GM12891 (cell line): ENCODE data around the gene FGGY.

Experiments
- DNase-seq: peaks from one replicate; pipeline ENCODE4 v3.0.0; 2011; ENCODE audit warnings: low spot score; ENCODE audit not compliant: insufficient read length
- FAIRE-seq: peaks from 2 replicates; lab custom pipeline; 2011; peaks lifted over from hg19 to GRCh38; lab: Jason Lieb, UNC
- PAX5 ChIP-seq: IDR thresholded peaks from 2 replicates; pipeline ENCODE4 v1.6.1; 2011; ENCODE audit warnings: low read length, moderate library complexity, mild to moderate bottlenecking; ENCODE audit not compliant: insufficient read depth, severe bottlenecking
- POLR2A ChIP-seq: IDR thresholded peaks from 2 replicates; pipeline ENCODE4 v1.6.1; 2011; ENCODE audit warnings: low read depth, low read length, control low read depth
- POLR2AphosphoS5 ChIP-seq: IDR thresholded peaks from 2 replicates; pipeline ENCODE4 v1.6.1; 2011; ENCODE audit warnings: low read depth, low read length, control low read depth
- POU2F2 ChIP-seq: IDR thresholded peaks from 2 replicates; pipeline ENCODE4 v1.6.1; 2011; ENCODE audit warnings: low read depth, mild to moderate bottlenecking, control low read depth, low read length, moderate library complexity
- SPI1 ChIP-seq: IDR thresholded peaks from 2 replicates; pipeline ENCODE4 v1.6.1; 2011; ENCODE audit warnings: low read depth, low read length, control low read depth
- TAF1 ChIP-seq: IDR thresholded peaks from 2 replicates; pipeline ENCODE4 v1.6.1; 2011; ENCODE audit warnings: low read depth, low read length, control low read depth

The FGGY gene

GRCh38 chr1:59394706-59395425 is 98.0 kb downstream of the FGGY start:
- no peak for DNase-seq
- TF ChIP-seq POLR2A = no peak
- TF ChIP-seq POU2F2 = no peak
- FAIRE-seq = no peak

- DNase-seq (no peak), FAIRE-seq (no peak)
- peak; percentile 45 for TF ChIP-seq SPI1
- no peak for TF ChIP-seq POU2F2
Measured at GRCh38 chr1:59396387-59396786, 99.5 kb downstream of the FGGY start.

- DNase-seq (no peak), FAIRE-seq (no peak)
- TF ChIP-seq POU2F2 (no peak), SPI1 (no peak), PAX5 (no peak), POLR2A (no peak), POLR2AphosphoS5 (no peak), TAF1 (no peak)
Measured at GRCh38 chr1:59397139-59397858, 100.4 kb downstream of the FGGY start.

GRCh38 chr1:59399642-59400041 is 102.7 kb downstream of the FGGY start:
- TF ChIP-seq POLR2AphosphoS5 = no peak
- TF ChIP-seq POLR2A = no peak
- no peak for DNase-seq
- FAIRE-seq = no peak

- DNase-seq = no peak
- no peak for FAIRE-seq
Measured at GRCh38 chr1:59401581-59401980, 104.7 kb downstream of the FGGY start.

GRCh38 chr1:59404796-59405195 is 107.9 kb downstream of the FGGY start:
- TF ChIP-seq POLR2A (no peak), SPI1 (no peak), PAX5 (no peak), POLR2AphosphoS5 (no peak), TAF1 (no peak), POU2F2 (no peak)
- DNase-seq (no peak), FAIRE-seq (no peak)

More at GRCh38 chr1:59401581-59401980, 104.7 kb downstream of the FGGY start:
- TF ChIP-seq POLR2AphosphoS5 (no peak), SPI1 (no peak), PAX5 (no peak), POLR2A (no peak), TAF1 (no peak), POU2F2 (no peak)

- FAIRE-seq = no peak
- no peak for DNase-seq
- TF ChIP-seq SPI1 = no peak
- no peak for TF ChIP-seq TAF1
- no peak for TF ChIP-seq POLR2A
- TF ChIP-seq POLR2AphosphoS5 = no peak
- no peak for TF ChIP-seq POU2F2
- no peak for TF ChIP-seq PAX5
Measured at GRCh38 chr1:59406437-59407164, 109.7 kb downstream of the FGGY start.

- TF ChIP-seq POU2F2 = no peak
- no peak for TF ChIP-seq SPI1
- TF ChIP-seq TAF1 = no peak
- TF ChIP-seq POLR2A = no peak
- TF ChIP-seq POLR2AphosphoS5 = no peak
- no peak for TF ChIP-seq PAX5
- FAIRE-seq (no peak), DNase-seq (no peak)
Measured at GRCh38 chr1:59408608-59409240, 111.8 kb downstream of the FGGY start.

- TF ChIP-seq SPI1 = no peak
- no peak for TF ChIP-seq POLR2AphosphoS5
- no peak for TF ChIP-seq PAX5
- TF ChIP-seq POU2F2 = no peak
- no peak for TF ChIP-seq POLR2A
- no peak for DNase-seq
- no peak for FAIRE-seq
Measured at GRCh38 chr1:59409549-59409948, 112.7 kb downstream of the FGGY start.

- peak; percentile 81 for FAIRE-seq
Measured at GRCh38 chr1:59409986-59410385, 113.1 kb downstream of the FGGY start.

More at GRCh38 chr1:59409986-59410385, 113.1 kb downstream of the FGGY start:
- TF ChIP-seq TAF1 = no peak
- no peak for TF ChIP-seq PAX5
- no peak for TF ChIP-seq POLR2A
- TF ChIP-seq POLR2AphosphoS5 = no peak
- TF ChIP-seq SPI1 = no peak
- TF ChIP-seq POU2F2 = no peak
- DNase-seq = no peak
